Stimulated activated CD8-positive, alpha-beta memory T cell treated with anti-CD3 and anti-CD28 coated beads, Interleukin-4, amount 100 ng/mL, for 24 hours (primary cell): ENCODE measurements around the gene RPP25.
"Not testable (repeated sequence)": the region's sequence is repeated elsewhere in the genome, so short reads cannot be mapped to it uniquely, and the experiment has no call there.

Source experiments
- DNase-seq: peaks from one replicate; pipeline ENCODE4 v3.0.0-alpha.2; 2020; ENCODE audit warnings: low read depth

RPP25 gene

GRCh38 chr15:74917676-74918075 lies 38.9 kb downstream of the RPP25 start:
- DNase-seq = no peak

GRCh38 chr15:74913799-74914198 lies 42.8 kb downstream of the RPP25 start:
- not testable (repeated sequence) for DNase-seq

- no peak for DNase-seq
Observed at GRCh38 chr15:74913041-74913440, 43.5 kb downstream of the RPP25 start.

DNA sequence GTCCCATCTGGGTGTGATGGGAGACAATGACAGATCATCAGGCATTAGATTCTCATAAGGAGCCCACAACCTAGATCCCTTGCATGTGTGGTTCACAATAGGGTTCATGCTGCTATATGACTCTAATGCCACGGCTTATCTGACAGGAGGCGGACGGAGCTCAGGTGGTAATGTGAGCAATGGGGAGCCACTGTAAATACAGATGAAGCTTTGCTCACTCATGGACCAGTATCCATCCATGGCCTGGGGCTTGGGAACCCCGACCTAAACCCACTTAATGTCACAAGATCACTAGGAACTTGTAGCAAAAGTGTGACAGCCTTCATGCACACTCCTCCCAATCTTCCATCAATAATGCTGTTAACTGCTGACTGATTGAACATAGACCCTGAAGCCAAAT lies 47.9 kb downstream of the RPP25 start:
- DNase-seq = no peak

DNA sequence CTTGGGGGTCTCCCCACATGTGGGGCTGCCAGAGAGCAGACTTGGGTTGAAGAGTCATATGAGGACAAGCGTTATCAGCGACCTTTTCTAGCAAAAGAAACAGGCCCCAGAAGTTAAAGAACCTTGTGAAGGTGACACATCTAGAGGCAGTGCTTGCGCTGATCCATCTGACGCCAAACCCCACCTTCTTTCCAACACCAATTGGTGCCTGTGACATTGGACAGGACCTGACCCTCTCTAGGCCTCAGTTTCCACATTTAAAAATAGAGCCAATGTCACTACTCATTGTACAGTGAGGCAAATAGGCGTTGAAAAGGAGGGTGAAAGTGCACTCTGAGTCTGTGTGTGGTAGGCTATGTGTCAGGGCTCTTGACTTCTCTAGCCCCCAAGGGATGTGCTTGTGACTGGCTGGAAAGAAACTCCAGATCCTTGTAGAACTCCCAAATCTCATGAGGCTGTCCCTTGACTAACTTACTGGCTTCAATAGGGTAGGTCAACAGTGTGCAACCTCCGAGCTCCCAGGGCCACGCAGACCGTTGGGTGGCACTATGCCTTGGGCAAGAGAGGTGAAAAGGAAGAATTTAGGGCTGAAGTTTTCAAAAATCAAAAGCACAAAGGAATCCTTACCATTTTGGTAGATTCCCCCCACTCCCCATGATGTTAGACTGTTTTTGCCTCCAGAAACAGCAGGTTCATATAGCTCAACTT lies 49.3 kb downstream of the RPP25 start:
- no peak for DNase-seq

- DNase-seq = peak; percentile 72
Observed at GRCh38 chr15:74906450-74907162, 50.0 kb downstream of the RPP25 start, which contains the start of gene FAM219B. FAM219B (minus strand) TSS chr15:74906851; CDS start chr15:74906800, 51 bp downstream.

GRCh38 chr15:74906067-74906449 lies 50.5 kb downstream of the RPP25 start:
- DNase-seq = no peak
